Keratinocyte (primary cell): ENCODE data around the gene WNT1.

Experiments used
- CTCF ChIP-seq, 3 experiments: IDR thresholded peaks in 1 of 3; conservative IDR thresholded peaks in 1 of 3; optimal IDR thresholded peaks in 1 of 3; 2 replicates in 2 of 3; 3 replicates in 1 of 3; pipeline versions ENCODE3 to v1.5.1; 2011; ENCODE audit warnings: low read length in 3 of 3, mild to moderate bottlenecking in 3 of 3, moderate library complexity in 2 of 3, control low read depth in 1 of 3, inconsistent platforms in 1 of 3; ENCODE audit not compliant: insufficient read depth in 2 of 3; ENCODE audit errors: extremely low read depth in 1 of 3
- EZH2 ChIP-seq: IDR thresholded peaks from one replicate; pipeline ENCODE4 v1.6.1; 2012; ENCODE audit warnings: inconsistent platforms, mild to moderate bottlenecking, low read length, moderate library complexity

- TF ChIP-seq CTCF (optimal IDR thresholded peaks at IDR 0.05 in 1 of 3, IDR thresholded peaks at IDR 0.05 in 1 of 3, conservative IDR thresholded peaks at IDR 0.05 in 1 of 3; ENCODE audit: extremely low read depth in 1 of 3, insufficient read depth in 2 of 3, low read length in 3 of 3) = no peak
- no peak for TF ChIP-seq EZH2
Observed at GRCh38 chr12:49000346-49000745, 22.2 kb downstream of the WNT1 start.
